Kidney epithelial cell (primary cell): Measurements from ENCODE around the gene SRL. TPM values are rescaled to one million over a fixed set of nuclear protein-coding genes. Genes with fewer than 3 reads are reported as not detected.

ENCODE experiments used
- DNase-seq: peaks from one replicate; pipeline ENCODE4 v3.0.0-alpha.2; 2010; ENCODE audit warnings: low read depth
- H3K27me3 ChIP-seq: 2 replicates; pipeline ENCODE4 v1.6.0; 2011; ENCODE audit warnings: low read length; ENCODE audit not compliant: control insufficient read depth, insufficient read depth
- H3K36me3 ChIP-seq: 2 replicates; pipeline ENCODE4 v1.5.1; 2011; ENCODE audit warnings: low read length; ENCODE audit not compliant: control insufficient read depth, insufficient read depth
- H3K4me3 ChIP-seq: 2 replicates; pipeline ENCODE4 v1.5.1; 2011; ENCODE audit warnings: low read depth, mild to moderate bottlenecking, control low read depth, low read length
- CTCF ChIP-seq: IDR thresholded peaks from 2 replicates; pipeline ENCODE4 v1.5.1; 2011; ENCODE audit warnings: mild to moderate bottlenecking, moderate library complexity, low read length, control low read depth, inconsistent platforms; ENCODE audit not compliant: insufficient read depth, poor library complexity, severe bottlenecking
- total RNA-seq: library from RNA; depleted of rRNA; stranded (reverse); fragments of >200 nt; gene quantifications from 2 replicates; pipeline ENCODE4 v1.2.3, GENCODE V29; 2015

The SRL gene
- total RNA-seq, 1 donor from 2014 or later: not detected

GRCh38 chr16:4202615-4203345, 39.1 kb downstream of the SRL start:
- TF ChIP-seq CTCF: no peak
- H3K36me3 ChIP-seq: no peaks in the 10 kb centered on the region
- peaks cover 3% of the 10 kb centered on the region for H3K27me3 ChIP-seq
- no peak for DNase-seq
- no peak overlapping the region for H3K4me3 ChIP-seq

- no peak for TF ChIP-seq CTCF
- H3K4me3 ChIP-seq: no peak overlapping the region
- no peaks in the 10 kb centered on the region for H3K27me3 ChIP-seq
- no peaks in the 10 kb centered on the region for H3K36me3 ChIP-seq
- DNase-seq: no peak
Measured at GRCh38 chr16:4200781-4201137, 41.1 kb downstream of the SRL start.

DNA sequence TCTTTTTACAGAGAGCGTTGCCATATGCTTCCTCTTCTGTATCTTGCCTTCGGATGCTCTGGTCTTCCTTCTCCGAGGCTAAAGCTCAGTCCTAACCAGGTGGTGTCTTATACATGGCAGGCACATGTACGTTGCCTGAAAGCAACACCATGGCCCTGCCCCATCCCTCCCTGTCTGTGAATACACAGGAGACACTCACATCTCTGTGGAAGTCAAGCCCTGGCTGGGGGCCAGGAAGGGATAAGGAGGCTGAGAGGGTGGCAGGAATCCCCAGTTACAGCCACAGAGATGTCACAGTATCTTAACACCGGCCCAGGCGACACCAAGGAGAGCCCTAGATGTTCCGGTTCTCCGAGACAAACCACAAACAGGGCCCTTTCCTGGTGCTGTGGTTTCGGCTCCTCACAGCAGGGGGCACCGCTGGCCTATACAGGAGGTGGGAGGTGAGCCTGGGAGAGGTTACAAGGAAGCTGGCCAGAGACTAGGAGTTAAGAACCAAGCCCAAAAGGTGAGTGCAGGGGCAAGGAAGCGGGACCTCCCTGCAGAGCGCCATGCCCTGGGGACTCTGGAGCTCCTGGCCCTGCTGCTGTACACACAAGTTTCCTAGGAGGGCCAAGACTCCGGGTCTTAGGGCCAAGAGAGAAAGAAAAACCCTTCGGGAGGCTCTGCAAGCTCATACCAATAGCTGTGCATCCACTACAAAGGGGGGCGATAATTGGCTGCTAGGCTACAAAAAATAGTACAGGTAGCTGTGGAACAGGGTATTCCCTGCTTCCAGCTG, 41.7 kb downstream of the SRL start:
- no peak for DNase-seq
- TF ChIP-seq CTCF: peak; percentile 92
- H3K4me3 ChIP-seq: no peak overlapping the region

DNA sequence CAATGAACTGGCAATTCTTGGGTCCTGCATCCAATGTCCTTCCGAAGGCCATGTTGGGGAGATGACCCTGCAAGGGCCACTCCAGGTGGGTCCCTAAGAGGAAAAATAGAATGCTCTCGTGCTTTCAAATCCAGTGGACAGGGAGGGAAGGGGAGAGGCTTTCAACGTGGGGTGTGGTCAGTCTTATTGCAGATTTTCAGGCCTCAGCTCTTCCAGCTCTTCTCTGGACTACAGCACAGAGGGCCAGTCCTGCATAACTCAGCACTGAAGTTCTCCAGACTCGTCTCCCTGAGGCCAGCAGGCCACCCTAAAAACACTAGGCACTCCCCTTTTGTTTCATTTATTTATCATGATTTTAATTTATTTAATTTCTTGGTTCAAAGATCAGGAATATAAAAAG, 43.1 kb downstream of the SRL start:
- TF ChIP-seq CTCF: no peak
- no peaks in the 10 kb centered on the region for H3K27me3 ChIP-seq
- no peak for DNase-seq
- no peak overlapping the region for H3K4me3 ChIP-seq
- no peaks in the 10 kb centered on the region for H3K36me3 ChIP-seq

More for the DNA sequence above, 41.7 kb downstream of the SRL start:
- H3K27me3 ChIP-seq: no peaks in the 10 kb centered on the region
- H3K36me3 ChIP-seq: no peaks in the 10 kb centered on the region

- Histone ChIP-seq H3K36me3 (no peaks in the 10 kb centered on the region), H3K27me3 (peaks cover 3% of the 10 kb centered on the region), H3K4me3 (no peak overlapping the region)
- DNase-seq: no peak
- no peak for TF ChIP-seq CTCF
Measured at GRCh38 chr16:4194661-4195060, 47.2 kb downstream of the SRL start.
